HEK293 (cell line): Measurements from ENCODE around the gene TSPAN9.

ENCODE experiments used
- CTCF ChIP-seq: fragments of 450-650 bp; formaldehyde crosslinking; IDR thresholded peaks from 2 replicates; pipeline ENCODE4 v1.5.1; 2016; ENCODE audit warnings: missing biosample characterization, missing genetic modification characterization
- SCRT1 ChIP-seq: fragments of 450-650 bp; formaldehyde crosslinking; IDR thresholded peaks from 2 replicates; pipeline ENCODE4 v1.5.1; 2016; ENCODE audit warnings: missing biosample characterization, missing genetic modification characterization, borderline replicate concordance
- YY1 ChIP-seq: fragments of 450-650 bp; formaldehyde crosslinking; IDR thresholded peaks from 2 replicates; pipeline ENCODE4 v1.5.1; 2018; ENCODE audit warnings: missing biosample characterization, missing genetic modification characterization
- ZNF18 ChIP-seq: fragments of 450-650 bp; formaldehyde crosslinking; IDR thresholded peaks from 2 replicates; pipeline ENCODE4 v1.5.1; 2016; ENCODE audit warnings: missing biosample characterization, missing genetic modification characterization
- ZNF239 ChIP-seq: fragments of 450-650 bp; formaldehyde crosslinking; IDR thresholded peaks from 2 replicates; pipeline ENCODE4 v1.5.1; 2016; ENCODE audit warnings: missing biosample characterization, missing genetic modification characterization
- ZNF704 ChIP-seq: fragments of 450-650 bp; formaldehyde crosslinking; IDR thresholded peaks from 2 replicates; pipeline ENCODE4 v1.5.1; 2016; ENCODE audit warnings: missing biosample characterization, missing genetic modification characterization
- ZNF830 ChIP-seq: fragments of 450-650 bp; IDR thresholded peaks from 2 replicates; pipeline ENCODE4 v1.5.0; 2018; ENCODE audit warnings: missing biosample characterization, missing genetic modification characterization, low read depth, mild to moderate bottlenecking, moderate library complexity
- ZSCAN18 ChIP-seq: fragments of 450-650 bp; formaldehyde crosslinking; IDR thresholded peaks from 2 replicates; pipeline ENCODE4 v1.5.1; 2016; ENCODE audit warnings: missing biosample characterization, missing genetic modification characterization

DNA sequence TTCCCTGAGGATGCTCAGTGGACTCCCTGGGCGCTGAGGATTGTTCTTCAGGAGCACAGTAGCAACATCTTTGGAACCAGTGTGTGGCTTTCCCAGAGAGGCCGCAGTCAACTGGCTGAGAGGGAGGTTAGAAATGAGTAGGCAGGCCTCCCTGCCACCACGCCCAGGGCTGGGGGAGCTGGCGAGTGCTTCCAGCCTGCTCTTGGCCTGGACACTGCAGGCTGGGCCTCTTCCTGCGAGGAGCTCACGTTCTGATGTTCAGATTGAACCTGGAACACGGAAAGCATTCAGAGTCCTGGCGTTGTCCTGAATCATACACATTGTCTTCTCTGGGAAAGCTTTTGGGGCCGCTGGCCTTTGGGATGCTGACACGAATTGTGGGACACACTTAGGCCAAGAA is 15.6 kb downstream of the TSPAN9 start:
- TF ChIP-seq ZSCAN18 (tag by site-specific recombination) (no peak), YY1 (tag by site-specific recombination) (no peak), ZNF704 (tag by site-specific recombination) (no peak), SCRT1 (tag by site-specific recombination) (no peak), ZNF239 (no peak), ZNF18 (tag by site-specific recombination) (no peak), CTCF (tag by site-specific recombination) (no peak), ZNF830 (tag by site-specific recombination) (no peak)
